Head of caudate nucleus (tissue), 42 donors: ENCODE measurements around the gene SGCA.

Source experiments
- DNase-seq, 42 donors: peaks; one replicate each; pipeline versions ENCODE4 v3.0.0 to v3.0.0-alpha.2; 2020 to 2021; ENCODE audit warnings: mixed read lengths in 7 of 42
- intact Hi-C: fragments of 100-400 bp; cut with DNase I; formaldehyde crosslinking; loops from one replicate; pipeline ENCODE4 v1.15.0; 2022

SGCA gene

DNA sequence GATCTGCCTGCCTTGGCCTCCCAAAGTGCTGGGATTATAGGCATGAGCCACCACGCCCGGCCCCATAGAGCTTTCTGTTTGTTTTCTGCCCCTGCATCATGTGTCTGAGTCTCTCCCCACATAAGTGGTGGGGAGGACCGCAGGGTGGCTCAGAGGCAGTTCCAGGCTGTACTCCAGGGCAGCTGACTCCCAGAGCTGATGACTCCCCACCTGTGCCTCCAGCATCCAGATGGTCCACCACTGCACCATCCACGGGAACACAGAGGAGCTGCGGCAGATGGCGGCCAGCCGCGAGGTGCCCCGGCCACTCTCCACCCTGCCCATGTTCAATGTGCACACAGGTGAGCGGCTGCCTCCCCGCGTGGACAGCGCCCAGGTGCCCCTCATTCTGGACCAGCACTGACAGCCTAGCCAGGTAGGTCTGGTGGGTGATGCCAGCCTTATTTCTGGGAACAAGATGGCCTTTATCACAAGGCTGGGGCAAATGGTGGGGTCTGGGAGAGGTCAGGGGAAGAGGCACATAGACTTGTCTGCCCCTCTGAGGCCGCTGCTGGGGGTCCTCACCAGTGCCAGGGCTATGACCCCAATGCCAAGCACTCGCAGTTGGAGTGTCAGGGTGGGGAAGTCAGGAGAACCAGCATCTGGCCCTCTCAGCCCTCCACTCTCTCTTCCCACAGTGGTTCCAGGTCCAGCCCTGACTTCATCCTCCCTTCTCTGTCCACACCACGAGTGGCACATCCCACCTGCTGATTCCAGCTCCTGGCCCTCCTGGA lies 9.4 kb downstream of the SGCA start:
- DNase-seq: no peak
- intact Hi-C loops: no loop called here

DNA sequence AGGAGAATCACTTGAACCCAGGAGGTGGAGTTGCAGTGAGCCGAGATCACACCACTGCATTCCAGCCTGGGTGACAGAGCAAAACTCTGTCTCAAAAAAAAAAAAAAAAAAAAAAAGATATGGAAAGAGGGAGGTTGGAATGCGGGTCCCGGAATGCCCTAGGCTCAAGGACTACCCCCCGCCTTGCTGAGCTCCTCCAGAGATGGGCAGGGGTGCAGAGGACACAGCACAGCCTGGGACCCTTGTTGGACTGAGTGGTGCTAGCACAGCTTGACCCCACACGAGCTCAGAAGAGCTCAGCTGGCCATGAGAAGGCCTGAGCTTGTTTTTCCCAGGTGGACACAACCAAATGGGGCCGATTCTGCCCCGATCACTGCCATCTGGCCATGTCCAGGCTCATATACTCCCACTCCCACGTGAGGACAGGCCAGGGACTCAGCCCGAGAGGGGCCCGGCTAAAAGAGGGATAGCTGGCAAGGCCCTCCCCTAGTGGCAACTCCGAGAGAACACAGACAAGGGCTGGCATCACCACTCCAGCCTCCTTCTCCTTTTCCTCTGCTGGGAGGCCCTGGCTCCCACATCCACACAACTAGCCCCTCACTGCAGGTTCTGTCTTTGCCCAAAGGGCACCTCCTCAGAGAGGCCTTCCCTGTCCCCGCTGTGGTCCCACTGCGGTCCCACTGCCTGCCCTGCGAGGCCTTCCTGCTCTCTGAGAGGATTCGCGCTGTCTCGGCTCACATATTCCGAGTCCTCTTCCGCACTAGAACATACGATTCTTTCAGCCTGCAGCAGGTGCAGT lies 11.0 kb downstream of the SGCA start:
- DNase-seq: no peak
- intact Hi-C loops: no loop called here

- no peak for DNase-seq
- intact Hi-C loops: no loop called here
Observed at GRCh38 chr17:50177476-50177875, 11.7 kb downstream of the SGCA start.

DNA sequence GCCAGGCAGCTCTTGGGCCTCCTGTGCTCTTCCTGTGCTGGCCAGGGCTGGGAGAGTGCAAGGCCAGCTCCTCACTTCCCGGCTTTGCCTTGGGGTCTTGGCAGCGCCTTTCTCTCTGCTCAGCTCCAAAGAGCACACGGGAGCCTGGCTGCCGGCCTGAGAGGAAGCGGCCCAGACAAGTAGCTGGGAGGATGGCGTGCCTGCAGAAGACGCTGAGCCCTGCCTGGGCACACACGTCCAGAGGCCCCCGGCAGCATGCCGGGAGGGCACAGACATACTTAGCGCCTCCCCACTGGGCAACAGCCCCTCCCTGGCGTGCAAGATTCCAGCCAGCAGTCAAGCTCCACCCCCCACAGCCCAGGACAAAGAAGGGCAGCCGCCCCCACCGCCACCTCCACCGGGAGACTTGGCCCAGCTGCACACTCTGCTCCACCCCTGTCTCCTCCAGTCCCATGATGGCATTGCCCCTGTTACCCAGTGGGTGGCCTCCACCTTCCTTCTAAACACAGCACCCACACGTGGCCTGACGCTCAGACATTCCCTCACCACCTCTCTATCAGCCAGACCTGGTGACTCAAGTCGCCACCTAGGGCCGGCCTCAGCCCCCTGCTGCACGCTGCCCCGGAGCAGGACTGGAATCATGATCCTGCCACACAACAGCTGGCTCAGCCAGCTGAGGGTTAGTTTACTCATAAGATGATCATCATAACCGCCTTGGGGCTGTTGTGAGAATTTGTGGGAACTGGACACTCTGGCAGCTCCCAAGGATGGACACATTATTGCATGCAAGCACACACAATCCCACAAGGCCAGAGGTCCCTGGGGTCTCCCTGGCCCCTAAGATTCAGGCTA lies 12.4 kb downstream of the SGCA start:
- peak in 41 of 42 donors; percentile 24 to 81 (median 58) for DNase-seq
- intact Hi-C loops: no loop called here

GRCh38 chr17:50180111-50180510 lies 14.3 kb downstream of the SGCA start:
- DNase-seq: no peak
- intact Hi-C loops: no loop called here

DNA sequence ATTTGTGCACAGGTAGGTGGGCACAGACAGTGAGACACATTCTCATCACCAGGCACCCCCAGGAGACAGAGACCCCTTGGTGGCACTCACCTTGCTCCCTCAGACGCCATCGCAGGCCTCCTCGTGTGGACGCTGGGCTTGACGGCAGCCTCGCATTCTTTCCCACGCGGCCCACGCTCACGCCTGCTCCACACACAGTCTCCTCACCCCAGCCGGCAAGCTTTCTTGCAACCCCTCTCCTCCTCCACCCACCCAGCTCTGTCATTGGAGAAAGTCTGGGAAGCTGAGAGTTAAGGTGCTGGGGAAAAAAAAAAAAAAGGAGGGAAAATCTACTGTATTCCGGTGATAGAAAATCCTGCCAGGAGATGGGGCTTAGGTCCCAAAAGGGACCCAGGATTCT lies 14.8 kb downstream of the SGCA start:
- intact Hi-C loops: no loop called here
- peak in 30 of 42 donors; percentile 22 to 72 (median 48) for DNase-seq

- peak; percentile 55 to 91 (median 77) for DNase-seq
- intact Hi-C loops: no loop called here
Observed at GRCh38 chr17:50181144-50181543, 15.3 kb downstream of the SGCA start.

DNA sequence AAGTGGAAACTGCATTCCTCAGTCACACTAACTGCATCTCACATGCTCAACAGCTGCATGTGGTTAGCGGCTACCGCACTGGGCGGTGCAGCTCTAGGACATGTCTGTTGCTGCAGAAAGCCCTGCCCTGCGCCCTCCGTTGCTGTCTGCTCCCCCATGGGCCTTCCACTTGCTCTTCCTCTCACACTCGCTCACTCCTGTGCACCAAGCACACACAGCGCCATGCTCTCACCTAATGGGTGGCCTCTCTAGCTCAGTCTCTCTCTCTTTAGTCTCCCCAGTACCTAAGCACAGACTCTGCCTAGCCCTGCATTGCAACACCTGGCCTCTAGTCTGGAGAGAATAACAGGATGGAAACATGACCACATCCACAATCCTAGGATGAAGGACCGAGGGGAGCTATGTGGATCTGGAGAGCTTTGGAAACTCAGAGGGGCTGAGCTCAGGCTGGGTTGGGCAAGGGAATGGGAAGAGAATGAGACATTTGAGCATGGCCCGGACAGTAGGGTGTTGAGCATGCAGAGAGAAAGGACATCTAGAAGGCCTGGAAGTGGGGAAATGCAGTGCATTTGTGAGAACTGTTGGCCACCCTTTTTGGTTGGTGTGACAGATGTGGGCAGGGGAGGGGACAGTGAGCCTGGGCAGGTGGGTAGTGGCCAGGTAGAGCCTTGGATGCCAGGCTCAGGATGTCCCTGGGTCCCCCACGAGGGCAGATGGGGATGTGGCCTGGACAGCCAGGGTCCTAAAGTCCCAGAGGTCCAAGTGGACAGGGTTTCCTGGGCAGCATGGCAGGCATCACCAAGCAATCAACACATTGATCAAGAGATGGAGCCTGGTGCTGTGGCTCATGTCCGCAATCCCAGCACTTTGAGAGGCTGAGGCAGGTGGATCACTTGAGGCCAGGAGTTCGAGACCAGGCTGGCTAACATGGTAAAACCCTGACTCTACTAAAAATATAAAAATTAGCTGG lies 16.1 kb downstream of the SGCA start:
- intact Hi-C loops: no loop called here
- peak in 1 of 42 donors; percentile 29 for DNase-seq

- intact Hi-C loops: no loop called here
- DNase-seq: no peak
Observed at GRCh38 chr17:50182783-50183420, 17.1 kb downstream of the SGCA start.

DNA sequence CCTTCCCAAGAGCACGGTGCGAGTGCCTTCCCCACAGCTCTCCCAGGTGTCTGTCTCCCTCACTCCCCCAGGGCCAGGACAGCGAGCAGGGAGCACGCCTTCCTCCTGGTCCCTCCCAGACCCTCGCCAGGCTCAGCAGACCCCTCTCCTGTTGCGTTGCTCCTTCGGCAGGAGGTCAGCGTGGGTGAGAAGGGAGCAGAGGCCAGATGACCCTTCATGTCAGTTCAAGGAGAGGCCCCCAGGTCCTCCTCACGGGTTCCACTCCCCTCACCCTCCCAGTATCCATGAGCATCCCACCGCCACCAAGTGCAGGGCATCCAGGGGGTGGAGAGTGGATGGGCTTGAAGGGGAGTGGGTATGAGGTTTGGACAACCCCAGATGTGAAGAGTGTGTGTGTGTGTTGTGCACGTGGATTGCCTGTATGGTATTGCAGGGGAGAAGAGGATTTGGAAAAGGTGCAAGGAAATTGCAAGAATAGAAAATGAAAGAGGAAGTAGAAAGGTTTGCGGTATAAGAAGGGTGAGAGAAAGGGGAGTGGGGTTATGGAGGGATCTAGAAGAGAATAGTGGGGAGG lies 17.7 kb downstream of the SGCA start:
- intact Hi-C loops: no loop called here
- no peak for DNase-seq

DNA sequence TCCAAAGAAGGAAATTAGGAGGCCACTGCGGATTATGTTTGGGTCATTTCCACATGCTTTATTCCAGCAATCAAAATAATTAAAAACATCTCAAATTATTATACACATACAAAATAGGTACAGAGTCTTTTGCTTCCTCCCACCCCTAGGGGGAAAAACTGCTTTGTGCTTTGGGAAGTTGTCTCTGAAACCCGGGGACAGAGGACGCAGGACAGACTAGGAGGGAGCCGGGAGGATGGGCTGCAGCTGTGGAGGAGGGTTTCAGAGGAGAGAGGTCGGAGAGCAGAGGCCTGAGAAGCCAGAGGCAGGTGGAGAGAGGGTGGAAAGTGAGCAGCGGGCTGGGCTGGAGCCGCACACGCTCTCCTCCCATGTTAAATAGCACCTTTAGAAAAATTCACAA lies 18.3 kb downstream of the SGCA start:
- no peak for DNase-seq
- intact Hi-C loops: no loop called here

GRCh38 chr17:50184611-50185398 lies 19.0 kb downstream of the SGCA start:
- intact Hi-C loops: no loop called here
- DNase-seq: peak; percentile 55 to 95 (median 83)

- intact Hi-C loops: no loop called here
- no peak for DNase-seq
Observed at GRCh38 chr17:50185631-50186471, 20.0 kb downstream of the SGCA start.

DNA sequence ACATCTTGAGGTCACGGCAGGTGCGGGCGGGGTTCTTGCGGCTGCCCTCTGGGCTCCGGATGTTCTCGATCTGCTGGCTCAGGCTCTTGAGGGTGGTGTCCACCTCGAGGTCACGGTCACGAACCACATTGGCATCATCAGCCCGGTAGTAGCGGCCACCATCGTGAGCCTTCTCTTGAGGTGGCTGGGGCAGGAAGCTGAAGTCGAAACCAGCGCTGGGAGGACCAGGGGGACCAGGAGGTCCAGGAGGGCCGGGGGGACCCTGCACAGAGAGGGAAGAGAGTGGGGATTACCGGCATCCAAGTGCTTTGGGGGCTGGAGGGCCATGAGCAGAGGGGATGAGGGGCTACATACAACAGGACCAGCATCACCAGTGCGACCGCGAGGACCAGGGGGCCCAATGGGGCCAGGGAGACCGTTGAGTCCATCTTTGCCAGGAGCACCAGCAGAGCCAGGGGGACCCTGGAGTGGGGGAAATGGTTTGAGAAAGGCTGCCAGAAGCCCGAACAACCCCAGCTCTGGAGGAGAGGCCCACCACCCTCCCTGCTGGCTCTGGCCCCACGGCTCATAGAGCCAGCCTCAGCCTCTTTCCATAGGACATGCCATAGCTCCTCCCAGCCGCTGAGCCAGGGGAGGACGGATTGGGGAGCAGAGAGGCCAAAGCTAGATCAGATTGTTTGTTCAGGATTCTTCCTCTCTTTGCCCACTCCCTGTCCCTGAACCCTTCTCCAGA lies 21.0 kb downstream of the SGCA start:
- no peak for DNase-seq
- intact Hi-C loops: no loop called here

DNA sequence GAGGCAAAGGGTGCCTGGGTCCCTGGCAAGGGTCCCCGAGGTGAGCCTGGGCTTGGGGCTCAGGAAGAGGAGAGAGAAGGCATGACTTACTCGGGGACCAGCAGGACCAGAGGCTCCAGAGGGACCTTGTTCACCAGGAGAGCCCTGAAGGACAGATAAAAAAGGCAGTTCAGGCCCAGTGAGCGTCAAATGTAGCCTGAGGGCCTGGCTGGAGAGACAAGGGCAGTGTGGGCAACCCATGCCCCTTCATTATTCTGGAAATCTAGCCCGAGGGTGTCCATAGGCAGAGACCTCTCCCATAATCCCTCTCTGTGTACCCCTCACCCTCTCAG lies 21.6 kb downstream of the SGCA start:
- intact Hi-C loops: no loop called here

More for the DNA sequence above, 21.6 kb downstream of the SGCA start:
- no peak for DNase-seq
